H9 (cell line): ENCODE results near the gene OBSL1. TPM values are rescaled to one million over a fixed set of nuclear protein-coding genes. Genes with fewer than 3 reads are reported as not detected.

Experiments
- DNase-seq: peaks from one replicate; pipeline ENCODE4 v3.0.0-alpha.2; 2017
- H2AFZ ChIP-seq: one replicate; pipeline ENCODE4 v1.6.1; 2013; ENCODE audit warnings: mild to moderate bottlenecking, low read length, control low read depth, moderate library complexity
- H2AK5ac ChIP-seq: 2 replicates; pipeline ENCODE4 v1.6.1; 2013; ENCODE audit warnings: low read length, control low read depth, mixed read lengths; ENCODE audit not compliant: insufficient read length
- H2BK120ac ChIP-seq: one replicate; pipeline ENCODE4 v1.6.1; 2013; ENCODE audit warnings: low read depth, mild to moderate bottlenecking, low read length, control low read depth, inconsistent platforms; ENCODE audit not compliant: poor library complexity, severe bottlenecking
- H2BK12ac ChIP-seq: 2 replicates; pipeline ENCODE4 v1.6.1; 2013; ENCODE audit warnings: low read length, control low read depth, mixed read lengths, low read depth; ENCODE audit not compliant: insufficient read length
- H2BK15ac ChIP-seq: 2 replicates; pipeline ENCODE4 v1.6.1; 2013; ENCODE audit warnings: low read depth, low read length, control low read depth
- H2BK20ac ChIP-seq: one replicate; pipeline ENCODE4 v1.6.1; 2013; ENCODE audit warnings: low read depth, mild to moderate bottlenecking, low read length, control low read depth, inconsistent platforms; ENCODE audit not compliant: poor library complexity, severe bottlenecking
- H2BK5ac ChIP-seq: 2 replicates; pipeline ENCODE4 v1.6.1; 2013; ENCODE audit warnings: low read length, control low read depth, mixed read lengths; ENCODE audit not compliant: insufficient read length
- H3K14ac ChIP-seq: 2 replicates; pipeline ENCODE4 v1.6.1; 2013; ENCODE audit warnings: low read length, control low read depth; ENCODE audit not compliant: insufficient read depth
- H3K18ac ChIP-seq: 2 replicates; pipeline ENCODE4 v1.6.1; 2013; ENCODE audit warnings: low read depth, mild to moderate bottlenecking, mixed read lengths, low read length, control low read depth; ENCODE audit not compliant: insufficient read length
- H3K23ac ChIP-seq: 2 replicates; pipeline ENCODE4 v1.6.1; 2013; ENCODE audit warnings: low read length, control low read depth, mixed read lengths, low read depth; ENCODE audit not compliant: insufficient read length
- H3K23me2 ChIP-seq: 2 replicates; pipeline ENCODE4 v1.6.1; 2013; ENCODE audit warnings: low read depth, mild to moderate bottlenecking, mixed read lengths, low read length, control low read depth; ENCODE audit not compliant: insufficient read length, poor library complexity, severe bottlenecking
- H3K27ac ChIP-seq: 2 replicates; pipeline ENCODE4 v1.5.1; 2013; ENCODE audit warnings: low read length, control low read depth, mixed read lengths, low read depth; ENCODE audit not compliant: insufficient read length
- H3K27me3 ChIP-seq: 2 replicates; pipeline ENCODE4 v1.6.1; 2013; ENCODE audit warnings: low read length, control low read depth, inconsistent platforms; ENCODE audit not compliant: insufficient read depth
- H3K4ac ChIP-seq: 2 replicates; pipeline ENCODE4 v1.6.1; 2013; ENCODE audit warnings: low read depth, mild to moderate bottlenecking, control low read depth, inconsistent platforms, low read length, moderate library complexity
- H3K4me1 ChIP-seq: 2 replicates; pipeline ENCODE4 v1.6.1; 2013; ENCODE audit warnings: low read length, control low read depth, inconsistent platforms; ENCODE audit not compliant: insufficient read depth
- H3K4me2 ChIP-seq: 2 replicates; pipeline ENCODE4 v1.6.1; 2013; ENCODE audit warnings: low read length, control low read depth, mixed read lengths; ENCODE audit not compliant: insufficient read length, insufficient read depth
- H3K56ac ChIP-seq: 2 replicates; pipeline ENCODE4 v1.6.1; 2013; ENCODE audit warnings: low read depth, mild to moderate bottlenecking, mixed read lengths, low read length, control low read depth; ENCODE audit not compliant: insufficient read length
- H3K79me1 ChIP-seq: 2 replicates; pipeline ENCODE4 v1.6.1; 2013; ENCODE audit warnings: low read depth, mild to moderate bottlenecking, moderate library complexity, low read length, control low read depth, inconsistent platforms; ENCODE audit not compliant: insufficient read depth, poor library complexity, severe bottlenecking
- H3K79me2 ChIP-seq: 2 replicates; pipeline ENCODE4 v1.6.1; 2013; ENCODE audit warnings: low read length, control low read depth, inconsistent platforms; ENCODE audit not compliant: insufficient read depth
- H3K9ac ChIP-seq: 2 replicates; pipeline ENCODE4 v1.6.1; 2013; ENCODE audit warnings: low read length, control low read depth, mixed read lengths; ENCODE audit not compliant: insufficient read length; ENCODE audit errors: extremely low read depth
- H3K9me3 ChIP-seq: one replicate; pipeline ENCODE4 v1.6.1; 2013; ENCODE audit warnings: low read depth, low read length, inconsistent platforms; ENCODE audit not compliant: control insufficient read depth
- H3T11ph ChIP-seq: one replicate; pipeline ENCODE4 v1.6.1; 2013; ENCODE audit warnings: mild to moderate bottlenecking, low read length, control low read depth, inconsistent platforms
- H4K20me1 ChIP-seq: one replicate; pipeline ENCODE4 v1.6.1; 2013; ENCODE audit not compliant: control insufficient read depth, insufficient read length, insufficient read depth
- H4K5ac ChIP-seq: 2 replicates; pipeline ENCODE4 v1.6.1; 2013; ENCODE audit warnings: low read depth, mild to moderate bottlenecking, mixed read lengths, low read length, control low read depth; ENCODE audit not compliant: insufficient read length
- H4K8ac ChIP-seq: replicated peaks from 2 replicates; pipeline ENCODE4 v1.6.1; 2013; ENCODE audit warnings: low read length, control low read depth, mixed read lengths, low read depth; ENCODE audit not compliant: insufficient read length
- H4K91ac ChIP-seq: 2 replicates; pipeline ENCODE4 v1.6.1; 2013; ENCODE audit warnings: low read depth, mild to moderate bottlenecking, moderate library complexity, mixed read lengths, low read length, control low read depth; ENCODE audit not compliant: insufficient read length
- H3K27ac Mint-ChIP-seq, 3 experiments: 2 replicates in 2 of 3; 3 replicates in 1 of 3; pipeline ENCODE4 v1.8.0; 2020 to 2021; ENCODE audit warnings: mixed read lengths in 3 of 3, mild to moderate bottlenecking in 1 of 3, moderate library complexity in 1 of 3
- H3K27me3 Mint-ChIP-seq: 2 replicates; pipeline ENCODE4 v1.8.0; 2021; ENCODE audit warnings: low read depth, mild to moderate bottlenecking, moderate library complexity, mixed read lengths
- H3K36me3 Mint-ChIP-seq, 3 experiments: 2 replicates in 2 of 3; 3 replicates in 1 of 3; pipeline ENCODE4 v1.8.0; 2020 to 2021; ENCODE audit warnings: low read depth in 3 of 3, mixed read lengths in 3 of 3; ENCODE audit not compliant: insufficient read depth in 1 of 3
- H3K4me1 Mint-ChIP-seq, 2 experiments: 2 replicates each; pipeline ENCODE4 v1.8.0; 2020; ENCODE audit warnings: mixed read lengths in 2 of 2
- H3K4me3 Mint-ChIP-seq, 2 experiments: 2 replicates in 1 of 2; 3 replicates in 1 of 2; pipeline ENCODE4 v1.8.0; 2020 to 2021; ENCODE audit warnings: mild to moderate bottlenecking in 2 of 2, mixed read lengths in 2 of 2, moderate library complexity in 1 of 2
- H3K9me3 Mint-ChIP-seq, 2 experiments: 2 replicates in 1 of 2; 3 replicates in 1 of 2; pipeline ENCODE4 v1.8.0; 2020; ENCODE audit warnings: mild to moderate bottlenecking in 2 of 2, mixed read lengths in 2 of 2, moderate library complexity in 1 of 2
- WGBS: extraction: QIAGEN DNeasy Blood & Tissue Kit; methylation state at CpG from one replicate; pipeline ENCODE4 v1.1.7; 2013; ENCODE audit warnings: missing lambda C conversion rate, low lambda C conversion rate, mixed read lengths; ENCODE audit not compliant: insufficient read length; ENCODE audit errors: extremely low coverage; 5-methylcytosine and 5-hydroxymethylcytosine counted together
- total RNA-seq: library from RNA; stranded (reverse); gene quantifications from 2 replicates; pipeline ENCODE4 v1.2.1, GENCODE V29; 2021
- TF ChIP-seq, protein P1 (sequence below): fragments of 200-600 bp; sonication (generic); conservative IDR thresholded peaks from 3 replicates; pipeline ENCODE4 v1.8.0; 2021; ENCODE audit warnings: antibody characterized with exemption, mild to moderate bottlenecking

The OBSL1 gene
- total RNA-seq, 1 experiment from 2014 or later, result 140 TPM

- Histone ChIP-seq H3K4ac (no peak overlapping the region), H2BK12ac (no peak overlapping the region), H3K56ac (no peak overlapping the region), H3K9ac (no peak overlapping the region), H3K4me1 (no peaks in the 10 kb centered on the region), H3K27ac (no peak overlapping the region), H3K9me3 (no peaks in the 10 kb centered on the region), H3K23ac (no peak overlapping the region), H4K91ac (no peak overlapping the region), H3K79me1 (no peaks in the 10 kb centered on the region), H3K4me2 (no peak overlapping the region), H3K79me2 (no peaks in the 10 kb centered on the region), H4K5ac (no peak overlapping the region), H3T11ph (no peak overlapping the region), H2BK120ac (no peak overlapping the region), H2AFZ (no peak overlapping the region), H3K18ac (no peak overlapping the region), H2BK20ac (no peak overlapping the region), H2AK5ac (no peak overlapping the region), H3K14ac (no peak overlapping the region), H2BK5ac (no peak overlapping the region), H3K23me2 (no peaks in the 10 kb centered on the region), H2BK15ac (no peak overlapping the region), H3K27me3 (no peaks in the 10 kb centered on the region), H4K20me1 (no peaks in the 10 kb centered on the region), H4K8ac (no peak overlapping the region)
- whole genome bisulfite sequencing, result no CpG with 5 or more reads among the region's 3 CpGs
- Mint-ChIP-seq H3K4me1 (peaks cover 0 to 4% of the 10 kb centered on the region in 2 experiments; a peak in 3 of 4 replicates), H3K9me3 (no peaks in the 10 kb centered on the region), H3K27me3 (no peaks in the 10 kb centered on the region; the same call in 1 of the 2 replicates), H3K27ac (no peak overlapping the region; a peak in 1 of 7 replicates), H3K36me3 (peaks cover 0 to 12% (median 7%) of the 10 kb centered on the region in 3 experiments; a peak in 4 of 7 replicates), H3K4me3 (no peak overlapping the region)
- TF ChIP-seq, protein P1, sequence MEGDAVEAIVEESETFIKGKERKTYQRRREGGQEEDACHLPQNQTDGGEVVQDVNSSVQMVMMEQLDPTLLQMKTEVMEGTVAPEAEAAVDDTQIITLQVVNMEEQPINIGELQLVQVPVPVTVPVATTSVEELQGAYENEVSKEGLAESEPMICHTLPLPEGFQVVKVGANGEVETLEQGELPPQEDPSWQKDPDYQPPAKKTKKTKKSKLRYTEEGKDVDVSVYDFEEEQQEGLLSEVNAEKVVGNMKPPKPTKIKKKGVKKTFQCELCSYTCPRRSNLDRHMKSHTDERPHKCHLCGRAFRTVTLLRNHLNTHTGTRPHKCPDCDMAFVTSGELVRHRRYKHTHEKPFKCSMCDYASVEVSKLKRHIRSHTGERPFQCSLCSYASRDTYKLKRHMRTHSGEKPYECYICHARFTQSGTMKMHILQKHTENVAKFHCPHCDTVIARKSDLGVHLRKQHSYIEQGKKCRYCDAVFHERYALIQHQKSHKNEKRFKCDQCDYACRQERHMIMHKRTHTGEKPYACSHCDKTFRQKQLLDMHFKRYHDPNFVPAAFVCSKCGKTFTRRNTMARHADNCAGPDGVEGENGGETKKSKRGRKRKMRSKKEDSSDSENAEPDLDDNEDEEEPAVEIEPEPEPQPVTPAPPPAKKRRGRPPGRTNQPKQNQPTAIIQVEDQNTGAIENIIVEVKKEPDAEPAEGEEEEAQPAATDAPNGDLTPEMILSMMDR, result no peak
- no peak for DNase-seq
These were observed 47.4 kb upstream of the OBSL1 start for GRCh38 chr2:219618733-219619122.
